Measurements from ENCODE around the gene AGMO. TPM values are rescaled to one million over a fixed set of nuclear protein-coding genes. Genes with fewer than 3 reads are reported as not detected.

AGMO gene
- total and polyA plus RNA-seq, 2 donors (not counting 1 experiment from before 2014, with no cell fraction given), result not detected

DNA sequence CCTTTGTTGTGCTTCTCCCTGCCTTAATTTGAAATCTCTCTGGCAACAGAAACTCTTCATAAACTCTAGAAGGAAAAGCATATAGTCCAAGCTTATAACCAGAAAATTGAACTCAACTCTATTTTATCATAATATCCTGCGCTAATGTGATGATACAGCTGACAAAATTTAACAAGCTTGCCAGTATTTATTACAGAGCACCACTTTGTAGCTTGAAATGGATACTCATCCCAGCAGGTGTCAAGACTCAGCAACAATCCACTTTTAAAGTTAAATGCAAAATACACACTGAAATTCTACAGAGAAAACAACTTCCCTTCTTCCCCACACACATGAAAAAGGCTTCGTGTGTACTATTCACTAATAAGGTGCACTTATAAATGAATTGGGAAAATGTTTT lies 228.9 kb downstream of the AGMO start:
- H3K9ac ChIP-seq (ENCODE audit: low read length), result no peak overlapping the region
- H3K4me1 Mint-ChIP-seq, result no peaks in the 10 kb centered on the region
- H3K4me2 ChIP-seq (replicated peaks; ENCODE audit: low read depth, low read length, poor library complexity, severe bottlenecking), result no peak overlapping the region
- no peak overlapping the region for H3K4me3 ChIP-seq (ENCODE audit: control extremely low read depth in 1 of 5, extremely low read depth in 1 of 5, insufficient read depth in 1 of 5, low read depth in 2 of 5, low read length in 4 of 5)
- H3K27ac Mint-ChIP-seq, result no peak overlapping the region
- 83% methylated on average over 1 of the region's 2 CpGs for WGBS (ENCODE audit: insufficient coverage)
- no peak overlapping the region for H3K27ac ChIP-seq (ENCODE audit: low read length in 2 of 2)
- no peaks in the 10 kb centered on the region for H3K79me2 ChIP-seq (ENCODE audit: control insufficient read depth, insufficient read depth, low read length)
- H3K4me1 ChIP-seq (ENCODE audit: control insufficient read depth in 2 of 2, insufficient read depth in 2 of 2, low read length in 2 of 2), result no peaks in the 10 kb centered on the region
- no peak for DNase-seq
- CTCF ChIA-PET, result no interaction called here
- H3K27me3 Mint-ChIP-seq, result no peaks in the 10 kb centered on the region
- H3K9me3 ChIP-seq (ENCODE audit: control extremely low read depth in 1 of 3, control insufficient read depth in 2 of 3, insufficient read depth in 1 of 3, low read length in 2 of 3), result no peaks in the 10 kb centered on the region
- no peaks in the 10 kb centered on the region for H3K27me3 ChIP-seq (replicated peaks in 1 of 4; ENCODE audit: control extremely low read depth in 1 of 4, control insufficient read depth in 3 of 4, insufficient read depth in 4 of 4, low read length in 3 of 4)
- H2AFZ ChIP-seq (ENCODE audit: insufficient read depth, low read depth, low read length, poor library complexity, severe bottlenecking), result no peak overlapping the region
- no peak overlapping the region for H3K4me3 Mint-ChIP-seq
- POLR2A ChIA-PET, result no interaction called here
- H3K9me3 Mint-ChIP-seq (ENCODE audit: insufficient read depth), result no peaks in the 10 kb centered on the region
- no peak for ATAC-seq (ENCODE audit: low read depth)
- H4K20me1 ChIP-seq (ENCODE audit: control insufficient read depth, insufficient read depth, low read length, poor library complexity, severe bottlenecking), result no peaks in the 10 kb centered on the region
- H3K36me3 ChIP-seq (replicated peaks in 1 of 2; ENCODE audit: control extremely low read depth in 1 of 2, control insufficient read depth in 1 of 2, extremely low read depth in 1 of 2, insufficient read depth in 2 of 2, low read length in 1 of 2), result no peaks in the 10 kb centered on the region
- TF ChIP-seq EZH2 (IDR thresholded peaks at IDR 0.05; ENCODE audit: borderline replicate concordance, insufficient read depth, low read depth, low read length, poor library complexity, severe bottlenecking) (no peak), CTCF (IDR thresholded peaks at IDR 0.05) (no peak)
- intact Hi-C loops (cut with micrococcal nuclease), result no loop called here

- no peak overlapping the region for H2AFZ ChIP-seq (ENCODE audit: insufficient read depth, low read depth, low read length, poor library complexity, severe bottlenecking)
- no peaks in the 10 kb centered on the region for H3K4me1 Mint-ChIP-seq
- no CpG with 5 or more reads among the region's 2 CpGs for WGBS (ENCODE audit: insufficient coverage)
- H3K9me3 Mint-ChIP-seq (ENCODE audit: insufficient read depth), result no peaks in the 10 kb centered on the region
- no peak for ATAC-seq (ENCODE audit: low read depth)
- H3K27me3 Mint-ChIP-seq, result no peaks in the 10 kb centered on the region
- H3K27ac ChIP-seq (ENCODE audit: low read length in 2 of 2), result no peak overlapping the region
- H3K4me3 Mint-ChIP-seq, result no peak overlapping the region
- CTCF ChIA-PET, result no interaction called here
- no peak overlapping the region for H3K27ac Mint-ChIP-seq
- no peak overlapping the region for H3K4me2 ChIP-seq (replicated peaks; ENCODE audit: low read depth, low read length, poor library complexity, severe bottlenecking)
- POLR2A ChIA-PET, result no interaction called here
- H4K20me1 ChIP-seq (ENCODE audit: control insufficient read depth, insufficient read depth, low read length, poor library complexity, severe bottlenecking), result no peaks in the 10 kb centered on the region
- no peaks in the 10 kb centered on the region for H3K4me1 ChIP-seq (ENCODE audit: control insufficient read depth in 2 of 2, insufficient read depth in 2 of 2, low read length in 2 of 2)
- no peaks in the 10 kb centered on the region for H3K9me3 ChIP-seq (ENCODE audit: control extremely low read depth in 1 of 3, control insufficient read depth in 2 of 3, insufficient read depth in 1 of 3, low read length in 2 of 3)
- intact Hi-C loops (cut with micrococcal nuclease), result no loop called here
- H3K9ac ChIP-seq (ENCODE audit: low read length), result no peak overlapping the region
- H3K27me3 ChIP-seq (replicated peaks in 1 of 4; ENCODE audit: control extremely low read depth in 1 of 4, control insufficient read depth in 3 of 4, insufficient read depth in 4 of 4, low read length in 3 of 4), result no peaks in the 10 kb centered on the region
- H3K36me3 ChIP-seq (replicated peaks in 1 of 2; ENCODE audit: control extremely low read depth in 1 of 2, control insufficient read depth in 1 of 2, extremely low read depth in 1 of 2, insufficient read depth in 2 of 2, low read length in 1 of 2), result no peaks in the 10 kb centered on the region
- no peaks in the 10 kb centered on the region for H3K79me2 ChIP-seq (ENCODE audit: control insufficient read depth, insufficient read depth, low read length)
- no peak overlapping the region for H3K4me3 ChIP-seq (ENCODE audit: control extremely low read depth in 1 of 5, extremely low read depth in 1 of 5, insufficient read depth in 1 of 5, low read depth in 2 of 5, low read length in 4 of 5)
- DNase-seq, result no peak
- TF ChIP-seq CTCF (IDR thresholded peaks at IDR 0.05) (no peak), EZH2 (IDR thresholded peaks at IDR 0.05; ENCODE audit: borderline replicate concordance, insufficient read depth, low read depth, low read length, poor library complexity, severe bottlenecking) (no peak)
Measured at GRCh38 chr7:15330943-15331342, 230.9 kb downstream of the AGMO start.

Measured in B cell (primary cell).